Vagina (tissue), 2 donors: Measurements from ENCODE around the gene UCMA.
"Not testable (repeated sequence)": the region's sequence is repeated elsewhere in the genome, so short reads cannot be mapped to it uniquely, and the experiment has no call there.

Source experiments
- POLR2A ChIP-seq, 2 donors: fragments of 450-650 bp; IDR thresholded peaks; one replicate each; pipeline ENCODE4 v1.6.1; 2017; ENCODE audit warnings: antibody characterized with exemption in 2 of 2, mild to moderate bottlenecking in 2 of 2, moderate library complexity in 2 of 2
- POLR2AphosphoS5 ChIP-seq, 2 donors: sonication (generic); formaldehyde crosslinking; IDR thresholded peaks; one replicate each; pipeline ENCODE4 v1.9.0; 2017; ENCODE audit warnings: antibody characterized with exemption in 2 of 2, mild to moderate bottlenecking in 2 of 2, low read depth in 1 of 2; ENCODE audit not compliant: insufficient read depth in 1 of 2
- TF ChIP-seq, protein P1 (sequence below), 3 experiments: fragments of 450-650 bp in 2 of 3; fragments of 200-600 bp in 1 of 3; sonication (generic) in 1 of 3; IDR thresholded peaks; one replicate each; pipeline ENCODE4 v1.5.1; 2017 to 2019; ENCODE audit warnings: antibody characterized with exemption in 3 of 3, mild to moderate bottlenecking in 2 of 3, moderate library complexity in 2 of 3

DNA sequence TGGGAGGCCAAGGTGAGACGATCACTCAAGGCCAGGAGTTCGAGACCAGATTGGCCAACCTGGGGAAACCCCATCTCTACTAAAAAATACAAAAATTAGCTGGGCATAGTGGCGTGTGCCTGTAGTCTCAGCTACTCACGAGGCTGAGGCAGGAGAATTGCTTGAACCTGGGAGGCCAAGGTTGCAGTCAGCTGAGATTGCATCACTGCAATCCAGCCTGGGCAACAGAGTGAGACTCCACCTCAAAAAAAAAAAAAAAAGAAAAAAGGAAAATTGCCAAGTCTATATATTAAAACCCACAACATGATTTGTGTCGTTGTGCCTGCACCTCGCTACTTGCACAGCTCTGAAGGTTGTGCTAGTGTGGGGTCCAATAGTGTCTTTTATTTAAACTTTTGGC is 48.2 kb upstream of the UCMA start:
- TF ChIP-seq, protein P1, sequence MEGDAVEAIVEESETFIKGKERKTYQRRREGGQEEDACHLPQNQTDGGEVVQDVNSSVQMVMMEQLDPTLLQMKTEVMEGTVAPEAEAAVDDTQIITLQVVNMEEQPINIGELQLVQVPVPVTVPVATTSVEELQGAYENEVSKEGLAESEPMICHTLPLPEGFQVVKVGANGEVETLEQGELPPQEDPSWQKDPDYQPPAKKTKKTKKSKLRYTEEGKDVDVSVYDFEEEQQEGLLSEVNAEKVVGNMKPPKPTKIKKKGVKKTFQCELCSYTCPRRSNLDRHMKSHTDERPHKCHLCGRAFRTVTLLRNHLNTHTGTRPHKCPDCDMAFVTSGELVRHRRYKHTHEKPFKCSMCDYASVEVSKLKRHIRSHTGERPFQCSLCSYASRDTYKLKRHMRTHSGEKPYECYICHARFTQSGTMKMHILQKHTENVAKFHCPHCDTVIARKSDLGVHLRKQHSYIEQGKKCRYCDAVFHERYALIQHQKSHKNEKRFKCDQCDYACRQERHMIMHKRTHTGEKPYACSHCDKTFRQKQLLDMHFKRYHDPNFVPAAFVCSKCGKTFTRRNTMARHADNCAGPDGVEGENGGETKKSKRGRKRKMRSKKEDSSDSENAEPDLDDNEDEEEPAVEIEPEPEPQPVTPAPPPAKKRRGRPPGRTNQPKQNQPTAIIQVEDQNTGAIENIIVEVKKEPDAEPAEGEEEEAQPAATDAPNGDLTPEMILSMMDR (IDR thresholded peaks at IDR 0.05) = not testable (repeated sequence)
- not testable (repeated sequence) for TF ChIP-seq POLR2AphosphoS5 (IDR thresholded peaks at IDR 0.05; ENCODE audit: insufficient read depth in 1 of 2, low read depth in 1 of 2); POLR2A (IDR thresholded peaks at IDR 0.05)
